Measurements from ENCODE around the gene KCND2. TPM values are rescaled to one million over a fixed set of nuclear protein-coding genes. Genes with fewer than 3 reads are reported as not detected.

The KCND2 gene
- total RNA-seq, 4 donors from 2014 or later, result 0.83 to 1.9 (median 1.2) TPM

- WGBS, result 66% methylated on average over 4 of the region's 4 CpGs
- H3K4me3 ChIP-seq, result no peak overlapping the region
- DNase-seq (ENCODE audit: extremely low spot score), result no peak
- intact Hi-C loops (cut with DNase I), result no loop called here
- H3K36me3 ChIP-seq, result no peaks in the 10 kb centered on the region
- TF ChIP-seq POLR2A (IDR thresholded peaks at IDR 0.05; ENCODE audit: low read depth) (no peak), EP300 (IDR thresholded peaks at IDR 0.05) (no peak), POLR2AphosphoS5 (IDR thresholded peaks at IDR 0.05) (no peak), CTCF (IDR thresholded peaks at IDR 0.05) (no peak)
- no peak overlapping the region for H3K27ac ChIP-seq (replicated peaks in 1 of 4)
- H3K9me3 ChIP-seq, result no peaks in the 10 kb centered on the region
- no peaks in the 10 kb centered on the region for H3K27me3 ChIP-seq
- H3K4me1 ChIP-seq, result no peaks in the 10 kb centered on the region
Measured at GRCh38 chr7:120417244-120417979, 144.4 kb downstream of the KCND2 start.

GRCh38 chr7:120421151-120421651 lies 148.2 kb downstream of the KCND2 start:
- no peak overlapping the region for H3K4me3 ChIP-seq
- H3K27ac ChIP-seq (replicated peaks in 1 of 4), result no peak overlapping the region
- intact Hi-C loops (cut with DNase I), result no loop called here
- H3K4me1 ChIP-seq, result no peaks in the 10 kb centered on the region
- H3K27me3 ChIP-seq, result no peaks in the 10 kb centered on the region
- H3K36me3 ChIP-seq, result no peaks in the 10 kb centered on the region
- no peaks in the 10 kb centered on the region for H3K9me3 ChIP-seq
- WGBS, result 96% methylated on average over 2 of the region's 2 CpGs
- no peak for TF ChIP-seq POLR2AphosphoS5 (IDR thresholded peaks at IDR 0.05)
- TF ChIP-seq CTCF (IDR thresholded peaks at IDR 0.05), result no peak
- TF ChIP-seq EP300 (IDR thresholded peaks at IDR 0.05), result no peak
- TF ChIP-seq POLR2A (IDR thresholded peaks at IDR 0.05; ENCODE audit: low read depth), result no peak
- DNase-seq (ENCODE audit: extremely low spot score), result no peak

- Histone ChIP-seq H3K36me3 (no peaks in the 10 kb centered on the region), H3K4me1 (no peaks in the 10 kb centered on the region), H3K9me3 (no peaks in the 10 kb centered on the region), H3K4me3 (no peak overlapping the region), H3K27ac (replicated peaks in 1 of 4) (no peak overlapping the region), H3K27me3 (no peaks in the 10 kb centered on the region)
- no peak for DNase-seq (ENCODE audit: extremely low spot score)
- intact Hi-C loops (cut with DNase I), result no loop called here
- 53% methylated on average over 1 of the region's 1 CpG for WGBS
- TF ChIP-seq EP300 (IDR thresholded peaks at IDR 0.05) (no peak), POLR2AphosphoS5 (IDR thresholded peaks at IDR 0.05) (no peak), CTCF (IDR thresholded peaks at IDR 0.05) (no peak), POLR2A (IDR thresholded peaks at IDR 0.05; ENCODE audit: low read depth) (no peak)
Measured at GRCh38 chr7:120431016-120431415, 158.0 kb downstream of the KCND2 start.

- intact Hi-C loops (cut with DNase I), result no loop called here
Measured at GRCh38 chr7:120436487-120437060, 163.6 kb downstream of the KCND2 start.

More at GRCh38 chr7:120436487-120437060, 163.6 kb downstream of the KCND2 start:
- H3K9me3 ChIP-seq, result no peaks in the 10 kb centered on the region
- DNase-seq (ENCODE audit: extremely low spot score), result no peak
- TF ChIP-seq POLR2AphosphoS5 (IDR thresholded peaks at IDR 0.05) (no peak), CTCF (IDR thresholded peaks at IDR 0.05) (no peak), POLR2A (IDR thresholded peaks at IDR 0.05; ENCODE audit: low read depth) (no peak), EP300 (IDR thresholded peaks at IDR 0.05) (no peak)
- H3K4me1 ChIP-seq, result no peaks in the 10 kb centered on the region
- no peak overlapping the region for H3K27ac ChIP-seq (replicated peaks in 1 of 4)
- H3K4me3 ChIP-seq, result no peak overlapping the region
- H3K36me3 ChIP-seq, result no peaks in the 10 kb centered on the region
- no peaks in the 10 kb centered on the region for H3K27me3 ChIP-seq
- WGBS, result 96% methylated on average over 1 of the region's 1 CpG

All from esophagus muscularis mucosa (tissue), 4 donors.